ENCODE results near the gene AP1S2. TPM values are rescaled to one million over a fixed set of nuclear protein-coding genes. Genes with fewer than 3 reads are reported as not detected.
A peak's percentile ranks its signal among the peaks of the same experiment; 100 is the strongest.

Gene AP1S2
- total RNA-seq, 3 donors from 2014 or later: 10.9 to 45.2 (median 16.0) TPM

DNA sequence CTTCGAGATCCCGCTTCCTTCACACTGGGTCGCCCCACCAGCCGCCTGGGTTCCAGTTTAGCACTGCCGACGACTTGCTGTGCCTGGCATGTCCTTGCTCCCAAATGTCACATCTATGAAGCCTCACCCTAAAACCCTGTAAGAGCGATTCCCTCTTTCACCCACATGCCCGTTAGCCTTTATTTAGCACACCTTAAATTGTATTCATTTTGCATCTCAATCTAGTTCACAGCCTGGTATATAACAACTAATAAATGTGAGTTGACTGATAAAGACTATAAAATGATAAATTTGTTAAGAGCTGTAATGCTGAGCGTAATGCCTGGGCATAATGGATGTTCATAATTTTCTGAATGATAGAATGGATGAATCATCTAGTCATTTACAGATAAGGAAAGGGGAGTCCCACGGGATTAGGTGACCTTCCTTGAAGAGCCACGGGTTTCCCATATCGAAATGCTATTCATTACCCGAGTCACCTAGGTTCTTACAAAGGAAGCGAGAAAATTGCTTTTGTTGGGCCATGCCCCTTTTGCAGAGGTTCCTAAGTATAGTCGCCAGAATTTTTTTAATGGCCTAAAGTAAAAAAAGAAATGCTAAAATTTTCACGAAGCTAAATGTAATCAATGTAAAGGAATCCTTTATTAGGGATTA is 1.1 kb upstream of the AP1S2 start:
- TF ChIP-seq, protein P1, sequence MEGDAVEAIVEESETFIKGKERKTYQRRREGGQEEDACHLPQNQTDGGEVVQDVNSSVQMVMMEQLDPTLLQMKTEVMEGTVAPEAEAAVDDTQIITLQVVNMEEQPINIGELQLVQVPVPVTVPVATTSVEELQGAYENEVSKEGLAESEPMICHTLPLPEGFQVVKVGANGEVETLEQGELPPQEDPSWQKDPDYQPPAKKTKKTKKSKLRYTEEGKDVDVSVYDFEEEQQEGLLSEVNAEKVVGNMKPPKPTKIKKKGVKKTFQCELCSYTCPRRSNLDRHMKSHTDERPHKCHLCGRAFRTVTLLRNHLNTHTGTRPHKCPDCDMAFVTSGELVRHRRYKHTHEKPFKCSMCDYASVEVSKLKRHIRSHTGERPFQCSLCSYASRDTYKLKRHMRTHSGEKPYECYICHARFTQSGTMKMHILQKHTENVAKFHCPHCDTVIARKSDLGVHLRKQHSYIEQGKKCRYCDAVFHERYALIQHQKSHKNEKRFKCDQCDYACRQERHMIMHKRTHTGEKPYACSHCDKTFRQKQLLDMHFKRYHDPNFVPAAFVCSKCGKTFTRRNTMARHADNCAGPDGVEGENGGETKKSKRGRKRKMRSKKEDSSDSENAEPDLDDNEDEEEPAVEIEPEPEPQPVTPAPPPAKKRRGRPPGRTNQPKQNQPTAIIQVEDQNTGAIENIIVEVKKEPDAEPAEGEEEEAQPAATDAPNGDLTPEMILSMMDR (IDR thresholded peaks at IDR 0.05): no peak
- intact Hi-C loops (cut with DNase I, micrococcal nuclease): no loop called here
- DNase-seq: no peak
- Histone ChIP-seq H3K9me3 (no peaks in the 10 kb centered on the region), H3K36me3 (ENCODE audit: low read depth) (no peaks in the 10 kb centered on the region), H3K4me1 (ENCODE audit: low read depth) (no peaks in the 10 kb centered on the region), H3K4me3 (peak overlapping the region; percentile 28)
- no peak for ATAC-seq

DNA sequence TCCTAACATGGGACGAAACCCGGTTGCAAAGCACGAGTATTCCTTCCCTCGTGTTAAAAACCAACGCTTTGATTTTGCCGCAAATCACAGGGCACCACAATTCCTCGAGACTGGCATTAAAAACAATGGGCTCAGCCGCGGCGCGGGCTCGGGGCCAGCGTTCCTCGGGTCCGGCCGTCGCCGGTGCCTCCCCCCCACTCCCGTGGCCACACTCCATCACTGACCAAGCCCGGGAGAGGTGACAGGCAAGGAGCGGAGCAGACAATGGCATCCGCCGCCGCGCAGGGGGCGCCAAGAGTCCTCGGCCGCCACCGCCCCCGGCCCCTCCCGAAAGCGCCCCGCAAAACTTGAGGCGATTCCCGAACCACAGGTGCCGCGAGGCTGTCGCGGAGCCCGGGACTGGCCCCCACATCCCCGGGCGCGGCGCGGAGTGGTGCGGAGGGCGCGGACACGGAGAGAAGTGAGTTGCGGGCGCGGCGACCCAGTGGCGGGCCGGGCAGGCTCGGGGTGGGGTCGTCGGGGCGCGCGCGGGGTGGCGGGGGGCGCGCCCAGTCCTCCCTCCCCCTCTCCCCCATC is 445 bp downstream of the AP1S2 start:
- DNase-seq (peak; percentile 51 to 80 (median 67)), ATAC-seq (peak; percentile 22)
- Histone ChIP-seq H3K9me3 (no peaks in the 10 kb centered on the region), H3K4me1 (ENCODE audit: low read depth) (no peaks in the 10 kb centered on the region), H3K36me3 (ENCODE audit: low read depth) (no peaks in the 10 kb centered on the region), H3K4me3 (peak overlapping the region; percentile 44)
- intact Hi-C loops (cut with DNase I, micrococcal nuclease): no loop called here
- TF ChIP-seq, protein P1 (IDR thresholded peaks at IDR 0.05): no peak

DNA sequence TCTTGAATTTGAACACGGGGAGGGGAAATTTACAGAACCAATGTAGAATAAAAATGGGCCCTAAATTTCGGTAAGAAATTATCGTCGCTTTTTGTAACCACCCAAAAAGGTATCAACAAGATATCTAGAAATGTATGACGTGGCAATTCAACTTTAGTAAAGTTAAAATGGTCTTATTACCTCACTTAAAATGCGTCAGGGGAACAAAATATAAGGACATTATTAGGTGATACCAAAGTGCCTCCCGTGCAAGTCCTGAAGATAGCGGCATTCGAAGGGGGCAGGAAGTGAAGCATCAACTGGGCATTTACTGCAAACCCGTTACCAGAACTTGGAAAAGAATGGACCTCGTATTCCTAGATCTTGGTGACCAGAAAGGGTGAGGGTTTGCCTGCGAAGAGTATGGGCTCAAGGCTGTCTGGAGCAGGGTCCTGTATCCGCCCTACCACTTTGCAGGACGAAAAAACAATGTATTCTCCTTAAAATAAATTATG is 980 bp downstream of the AP1S2 start:
- no peaks in the 10 kb centered on the region for H3K9me3 ChIP-seq
- no peak for DNase-seq
- H3K36me3 ChIP-seq (ENCODE audit: low read depth): no peaks in the 10 kb centered on the region
- no peaks in the 10 kb centered on the region for H3K4me1 ChIP-seq (ENCODE audit: low read depth)
- ATAC-seq: no peak
- H3K4me3 ChIP-seq: no peak overlapping the region
- intact Hi-C loops (cut with DNase I, micrococcal nuclease): no loop called here
- TF ChIP-seq, protein P1 (IDR thresholded peaks at IDR 0.05): no peak

DNA sequence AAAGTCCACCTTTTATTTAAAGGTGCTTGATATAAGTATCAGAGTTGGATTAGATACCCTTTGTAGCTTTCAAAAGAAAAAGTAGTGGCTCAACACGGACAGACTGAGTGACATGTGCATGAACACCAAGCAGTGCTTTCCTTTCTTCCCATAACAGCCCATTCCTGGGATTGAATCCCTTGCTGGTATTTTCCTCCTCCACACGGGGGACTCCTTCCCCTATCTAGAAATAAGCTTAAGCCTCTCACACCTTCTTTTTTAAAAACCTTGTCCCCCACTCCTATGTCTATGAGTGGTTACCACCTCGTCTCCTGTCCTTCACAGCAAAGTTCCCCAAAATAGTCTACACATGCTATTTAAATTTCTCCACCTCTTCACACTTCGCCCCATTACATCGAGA is 5.1 kb downstream of the AP1S2 start:
- TF ChIP-seq, protein P1 (IDR thresholded peaks at IDR 0.05): no peak
- DNase-seq (no peak), ATAC-seq (no peak)
- Histone ChIP-seq H3K9me3 (no peaks in the 10 kb centered on the region), H3K4me3 (no peak overlapping the region), H3K4me1 (ENCODE audit: low read depth) (no peaks in the 10 kb centered on the region), H3K36me3 (ENCODE audit: low read depth) (no peaks in the 10 kb centered on the region)
- intact Hi-C loops (cut with DNase I, micrococcal nuclease): no loop called here

DNA sequence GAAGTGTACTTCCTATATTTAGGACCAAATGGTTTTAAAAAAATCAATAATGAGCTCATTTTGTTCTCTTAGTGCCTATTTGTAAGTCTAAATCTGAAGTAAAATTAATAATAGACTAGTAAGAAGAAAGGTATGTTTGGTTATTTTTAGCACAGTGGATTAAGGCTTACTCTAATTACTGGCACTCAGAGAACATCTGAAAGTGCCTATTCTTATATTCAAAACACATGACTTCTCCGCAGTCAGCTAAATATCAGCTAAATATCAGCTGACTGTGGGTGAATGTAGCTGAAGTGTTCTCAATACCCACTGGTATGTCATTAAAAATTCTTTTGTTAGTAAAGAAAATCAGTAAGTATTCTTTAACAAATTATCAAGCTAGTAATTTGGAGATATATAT is 6.0 kb downstream of the AP1S2 start:
- TF ChIP-seq, protein P1 (IDR thresholded peaks at IDR 0.05): no peak
- Histone ChIP-seq H3K9me3 (no peaks in the 10 kb centered on the region), H3K4me1 (ENCODE audit: low read depth) (no peaks in the 10 kb centered on the region), H3K36me3 (ENCODE audit: low read depth) (no peaks in the 10 kb centered on the region), H3K4me3 (no peak overlapping the region)
- DNase-seq: no peak
- ATAC-seq: no peak
- intact Hi-C loops (cut with DNase I, micrococcal nuclease): no loop called here

Data from mucosa of descending colon (tissue), 3 donors.